HG03097 (cell line): Measurements from ENCODE around the gene RASA3.

Experiments used
- ATAC-seq: cut with Tn5 transposase; IDR thresholded peaks from one replicate; pipeline ENCODE4 v1.9.1; 2021; ENCODE audit not compliant: unreplicated experiment, low FRiP score

The RASA3 gene

DNA sequence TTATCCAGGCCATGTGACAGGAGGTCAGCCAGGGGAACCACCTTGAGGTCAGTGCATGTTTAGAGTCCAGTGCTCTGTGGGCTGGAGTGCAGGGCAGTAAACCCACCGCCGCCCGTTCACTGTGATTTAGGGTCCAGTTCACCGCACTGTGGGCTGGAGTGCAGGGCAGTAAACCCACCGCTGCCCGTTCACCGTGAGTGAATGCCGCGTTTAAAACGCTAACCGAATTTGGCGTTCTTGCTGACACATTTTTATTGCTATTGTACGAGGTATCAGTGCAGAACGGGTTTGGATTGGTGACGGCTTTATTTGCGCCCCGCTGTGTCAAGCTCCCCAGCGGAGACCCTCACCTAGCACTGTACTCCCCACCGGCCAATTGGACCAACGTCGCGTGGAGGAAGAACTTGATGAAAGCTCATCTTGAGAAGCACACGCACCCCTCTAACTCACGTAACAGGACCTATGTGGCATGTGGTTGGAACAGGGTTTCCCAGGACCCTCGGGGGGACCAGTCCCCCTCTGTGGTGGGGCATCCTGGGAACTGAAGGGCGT lies 186.5 kb downstream of the RASA3 start:
- no peak for ATAC-seq

DNA sequence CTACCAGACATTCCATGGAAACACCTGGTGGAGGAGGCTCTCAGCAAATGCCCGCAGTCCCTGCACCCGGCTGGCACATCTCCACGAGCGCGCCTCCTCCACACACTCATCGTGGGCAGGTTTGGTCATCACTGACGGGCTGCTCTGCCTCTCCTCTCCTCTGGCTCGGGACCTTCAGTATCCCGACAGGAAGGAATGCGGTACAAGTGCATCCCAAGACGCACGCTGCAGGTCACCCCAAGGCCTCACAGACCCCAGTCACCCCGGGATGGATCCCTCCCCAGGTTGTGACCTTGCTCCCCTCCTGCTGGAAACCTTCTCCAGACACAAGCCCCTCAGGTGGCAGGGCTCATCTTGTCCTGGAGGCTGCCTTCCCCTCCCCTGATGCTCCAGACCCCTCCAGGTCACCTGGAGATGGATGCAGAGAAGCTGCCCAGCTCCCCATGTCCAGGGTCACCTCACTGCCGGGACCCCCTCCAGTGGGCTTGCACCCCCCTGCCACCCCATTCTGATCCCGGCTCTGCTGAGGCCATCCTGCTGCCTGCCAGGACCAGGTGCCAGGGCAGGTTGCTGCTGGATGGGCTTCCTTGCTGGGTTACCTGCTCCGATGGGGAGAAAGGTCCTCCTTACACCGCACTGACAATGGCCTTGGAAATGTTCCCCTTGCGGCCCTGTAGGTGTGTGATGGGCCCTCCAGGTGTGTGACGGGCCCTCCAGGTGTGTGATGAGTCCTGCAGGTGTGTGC lies 188.4 kb downstream of the RASA3 start:
- no peak for ATAC-seq

DNA sequence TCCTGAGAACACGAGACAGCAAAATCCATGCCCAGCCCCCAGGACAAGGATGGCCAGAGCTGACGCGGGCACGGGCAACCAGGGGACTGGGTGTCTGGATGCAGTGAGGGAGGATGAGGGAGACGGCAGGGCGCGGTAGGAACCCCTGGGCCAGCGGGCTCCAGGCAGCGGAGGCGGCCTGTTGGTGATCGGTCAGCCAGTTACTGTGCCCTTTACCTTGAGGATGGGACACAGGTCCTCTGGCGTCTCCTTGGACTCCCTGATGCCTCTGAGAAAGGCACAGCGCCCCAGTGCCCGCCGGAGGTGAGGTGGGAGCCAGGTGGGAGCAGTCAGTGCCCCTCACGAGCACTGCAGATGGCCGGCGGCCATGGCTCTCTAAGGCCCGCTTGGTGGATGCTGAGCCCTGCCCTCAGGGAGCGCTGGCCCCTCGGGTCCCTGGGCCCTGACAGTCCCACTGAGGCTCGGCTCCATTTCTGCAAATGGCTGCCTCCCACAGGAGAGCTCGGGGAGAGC lies 189.8 kb downstream of the RASA3 start:
- no peak for ATAC-seq

DNA sequence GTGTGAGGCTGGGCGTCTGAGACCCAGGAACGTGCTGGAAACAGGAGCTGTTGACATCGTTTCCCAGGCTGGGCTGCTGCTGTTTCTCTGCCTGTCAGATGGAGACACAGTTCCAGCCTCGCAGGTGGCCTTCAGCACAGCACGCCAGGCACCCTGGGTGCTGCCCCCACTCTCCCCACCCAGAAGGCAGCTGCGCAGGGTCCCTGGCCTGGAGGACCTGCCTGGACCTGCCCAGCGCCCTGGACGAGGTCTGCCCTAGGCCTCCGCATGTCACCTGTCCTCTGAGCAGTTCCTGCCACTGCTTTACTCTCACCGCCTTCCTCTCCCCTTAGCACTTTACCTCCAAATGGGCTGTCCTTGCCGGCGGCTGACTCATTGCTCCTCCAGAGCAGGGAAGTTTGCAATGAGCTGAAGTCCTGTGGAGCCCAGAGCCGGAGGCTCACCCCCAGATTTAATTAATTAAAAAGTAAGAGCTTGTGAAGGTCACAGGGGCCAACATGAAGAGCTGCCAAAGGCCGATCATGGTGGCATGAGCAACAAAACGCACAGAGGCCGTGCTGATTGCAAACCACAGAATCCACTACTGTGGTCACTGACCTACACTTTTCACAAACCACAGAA lies 190.7 kb downstream of the RASA3 start:
- no peak for ATAC-seq

DNA sequence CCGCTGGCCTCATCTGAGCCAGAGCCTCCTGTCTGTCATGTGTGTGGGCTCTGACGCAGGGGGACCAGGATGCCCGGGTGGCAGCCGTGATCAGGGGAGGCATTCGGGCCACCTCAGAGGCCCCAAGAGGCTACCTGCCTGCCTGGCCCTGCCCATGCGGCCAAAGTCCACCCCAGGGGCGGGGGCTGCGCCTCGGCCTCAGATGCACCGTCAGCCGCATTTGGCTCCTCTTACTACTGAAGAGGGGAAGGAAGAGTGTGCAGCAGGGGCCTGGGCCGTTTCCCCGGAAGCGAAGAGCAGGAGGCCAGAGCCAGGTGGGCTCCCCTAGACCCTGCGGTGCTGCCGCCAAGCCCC lies 192.5 kb downstream of the RASA3 start:
- ATAC-seq: no peak

DNA sequence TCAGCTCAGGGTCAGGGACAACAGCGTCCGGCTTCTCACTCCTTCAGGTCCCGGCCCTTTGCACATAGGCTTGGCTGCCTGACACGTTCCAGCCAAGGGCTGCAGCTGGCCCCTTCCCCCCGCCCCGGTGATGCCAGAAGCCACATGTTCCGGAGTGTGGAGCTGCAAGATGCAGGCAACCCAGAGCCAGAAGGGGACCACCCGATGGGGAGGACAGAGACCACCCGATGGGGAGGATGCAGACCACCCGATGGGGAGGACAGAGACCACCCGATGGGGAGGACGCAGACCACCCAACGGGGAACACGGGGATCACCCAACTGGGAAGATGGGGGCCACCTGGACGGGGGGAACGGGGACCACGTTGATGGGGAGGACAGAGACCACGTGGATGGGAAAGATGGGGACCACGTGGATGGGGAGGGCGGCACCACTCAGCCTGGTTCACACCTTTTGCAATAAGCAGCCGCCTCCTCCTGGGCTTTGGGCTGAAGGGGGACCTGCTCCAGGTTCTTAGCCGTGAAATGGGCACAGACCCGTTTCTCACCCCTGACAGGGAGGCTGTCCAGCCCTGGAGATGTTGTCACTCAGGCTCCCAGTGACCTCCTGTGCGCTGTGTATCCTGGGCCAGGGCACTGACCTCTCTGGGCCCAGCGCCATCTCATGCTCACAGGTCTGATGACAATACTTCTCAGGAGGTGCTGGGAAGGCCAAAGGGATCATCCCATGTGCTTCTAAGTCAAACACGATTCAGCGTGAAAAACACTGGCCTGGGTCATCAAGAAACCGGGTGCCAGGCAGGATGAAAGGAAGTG lies 193.1 kb downstream of the RASA3 start:
- ATAC-seq: no peak

DNA sequence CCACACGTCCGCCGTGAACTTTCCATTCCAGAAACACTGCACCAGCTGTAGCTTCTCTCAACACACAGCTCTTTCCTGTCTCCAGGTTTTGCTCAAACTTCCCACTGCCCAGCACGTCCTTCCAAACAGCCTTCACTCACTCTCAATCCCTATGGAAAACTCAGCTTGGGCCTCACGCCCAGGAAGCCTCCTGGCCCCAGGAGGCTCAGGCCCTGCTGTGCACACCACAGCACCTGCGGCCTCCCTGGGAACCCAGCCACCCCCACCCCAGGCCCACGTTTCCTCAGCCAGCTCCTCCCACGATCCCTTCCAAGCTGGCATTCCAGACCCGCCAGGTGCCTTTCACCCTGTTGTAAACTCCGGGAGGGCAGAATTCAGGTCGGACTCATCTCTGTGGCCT lies 193.7 kb downstream of the RASA3 start:
- no peak for ATAC-seq

DNA sequence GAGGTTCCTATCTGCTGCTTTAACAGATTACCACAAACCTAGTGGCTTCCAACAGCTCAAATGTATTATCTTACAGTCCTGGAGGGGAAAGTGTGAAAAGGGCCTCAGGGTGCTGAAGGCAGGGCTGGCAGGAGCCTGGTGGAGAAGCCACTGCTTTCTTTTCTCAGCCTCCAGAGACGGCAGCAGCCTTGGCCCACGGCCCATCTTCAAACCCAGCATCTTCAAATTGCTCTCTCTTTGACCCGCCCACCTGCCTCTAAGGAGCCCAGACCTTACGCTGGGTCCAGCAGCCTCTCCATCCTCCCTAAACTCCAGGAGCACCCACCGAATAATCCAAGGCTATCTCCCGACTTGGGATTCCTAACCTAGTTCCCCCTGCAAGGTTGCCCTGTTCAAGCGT lies 194.2 kb downstream of the RASA3 start:
- ATAC-seq: no peak

DNA sequence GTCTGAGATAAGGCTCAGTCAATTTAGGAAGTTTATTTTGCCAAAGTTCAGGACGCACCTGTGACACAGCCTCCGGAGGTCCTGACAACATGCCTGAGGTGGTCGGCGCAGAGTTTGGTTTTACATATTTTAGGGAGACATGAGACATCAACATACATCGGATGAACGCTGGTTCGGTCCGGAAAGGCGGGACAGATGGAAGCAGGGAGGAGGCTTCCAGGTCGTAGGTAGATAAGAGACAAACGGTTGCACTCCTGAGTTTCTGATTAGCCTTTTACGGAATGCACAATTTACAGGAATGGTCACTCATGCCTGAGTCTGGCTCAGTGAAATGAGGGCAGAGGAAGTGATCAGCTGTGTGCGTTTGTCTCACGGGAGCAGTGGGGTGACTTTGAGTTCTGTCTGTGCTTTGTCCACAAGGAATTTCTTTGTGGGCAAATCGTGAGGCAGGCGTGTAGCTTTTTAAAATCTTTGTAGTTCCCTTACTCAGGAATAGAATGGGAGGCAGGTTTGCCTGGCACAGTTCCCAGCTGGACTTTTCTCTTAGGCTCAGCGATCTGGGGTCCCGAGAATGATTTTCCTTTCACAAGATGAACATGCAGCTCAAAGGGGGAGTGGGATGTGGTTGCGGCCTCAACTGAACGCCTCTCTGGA lies 194.8 kb downstream of the RASA3 start:
- ATAC-seq: no peak

DNA sequence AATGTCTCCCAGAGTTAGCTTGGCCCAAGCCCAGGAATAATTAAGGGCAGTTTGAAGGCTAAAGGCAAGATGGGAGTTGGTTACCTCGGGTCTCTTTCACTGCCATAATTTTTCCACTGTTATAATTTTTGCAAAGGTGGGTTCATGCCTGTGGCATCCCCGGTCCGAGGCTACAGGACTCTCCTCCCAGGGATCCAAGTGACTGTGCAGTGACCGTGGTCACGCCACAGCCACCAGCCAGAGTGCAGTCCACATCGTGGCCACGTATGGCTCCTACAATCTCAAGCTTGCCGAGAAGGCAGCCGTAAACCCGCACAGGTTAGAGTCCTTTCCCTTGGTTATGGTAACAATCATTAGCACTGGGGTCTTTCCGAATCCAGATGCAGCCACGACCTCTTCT lies 195.3 kb downstream of the RASA3 start:
- no peak for ATAC-seq

DNA sequence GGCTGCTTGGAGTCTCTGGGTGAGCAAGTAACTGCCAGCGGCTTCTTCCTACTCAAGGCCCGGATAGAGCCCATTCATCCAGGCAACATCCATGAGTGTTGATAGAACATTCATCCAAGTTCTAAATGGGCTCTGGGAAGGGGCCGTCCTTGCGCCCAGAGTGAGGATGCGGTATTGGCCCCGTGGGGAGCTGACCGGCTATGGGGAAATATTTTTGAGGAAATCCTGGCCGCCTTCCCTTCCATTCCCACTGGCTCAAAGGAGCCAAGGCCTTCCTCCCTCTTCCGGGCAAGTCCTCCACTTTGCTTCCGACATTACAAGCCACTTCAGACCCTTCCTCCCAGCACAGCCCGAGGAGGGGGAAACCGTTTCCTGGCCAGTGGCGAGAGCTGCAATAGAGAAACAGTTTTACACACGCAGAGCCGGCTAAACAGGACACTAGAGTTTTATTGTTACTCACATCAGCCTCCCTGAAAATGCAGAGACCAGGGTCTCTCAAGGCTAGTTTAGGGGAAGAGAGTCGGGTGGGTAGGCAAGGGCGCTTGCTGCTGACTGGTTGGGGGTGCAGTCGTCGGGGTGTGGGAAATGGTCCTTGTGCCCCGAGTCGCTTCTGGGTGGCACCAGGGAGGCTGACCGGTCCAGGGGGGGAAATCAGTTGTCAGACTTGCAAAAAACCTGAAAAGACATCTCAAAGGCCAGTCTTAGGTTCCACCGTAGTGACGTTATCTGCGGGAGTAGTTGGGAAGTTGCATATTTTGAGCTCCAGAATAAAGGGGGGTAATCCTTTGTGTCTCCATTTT lies 196.1 kb downstream of the RASA3 start:
- no peak for ATAC-seq

DNA sequence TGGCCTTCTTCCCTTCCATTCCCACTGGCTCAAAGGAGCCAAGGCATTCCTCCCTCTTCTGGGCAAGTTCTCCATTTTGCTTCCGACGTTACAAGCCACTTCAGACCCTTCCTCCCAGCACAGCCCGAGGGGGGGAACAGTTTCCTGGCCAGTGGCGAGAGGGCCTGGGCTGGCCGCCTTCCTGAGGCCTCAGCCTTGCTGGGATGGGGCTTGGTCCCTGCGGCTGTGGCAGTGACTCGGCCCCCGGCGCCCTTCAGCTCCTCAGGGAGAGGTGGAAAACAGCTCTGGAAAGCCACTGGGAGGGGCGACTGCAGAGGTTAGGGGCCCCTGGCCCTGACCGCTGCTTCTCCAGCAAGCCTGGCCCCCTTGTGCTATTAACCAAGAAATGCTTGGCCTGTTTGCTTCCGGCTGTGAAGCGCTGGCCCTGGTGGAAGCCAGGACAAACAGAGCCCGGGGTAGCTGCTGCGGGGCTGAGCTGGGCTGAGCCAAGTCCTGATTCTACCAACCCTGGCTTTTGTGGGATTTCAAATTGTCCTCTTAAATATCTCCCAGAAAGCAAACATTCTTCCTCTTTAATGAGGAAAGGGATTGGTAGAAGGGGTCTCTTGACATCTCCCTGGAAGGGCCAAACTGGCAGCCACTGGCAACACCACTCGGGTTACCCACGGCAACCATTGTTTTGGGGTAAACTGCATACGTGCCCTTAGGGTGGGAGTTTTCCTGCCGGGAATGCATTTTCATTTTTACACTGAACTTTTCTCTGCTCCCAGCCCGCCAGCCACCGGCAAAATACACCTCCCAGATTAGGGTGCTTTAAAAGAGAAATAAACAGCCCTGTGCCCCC lies 197.2 kb downstream of the RASA3 start:
- ATAC-seq: no peak

DNA sequence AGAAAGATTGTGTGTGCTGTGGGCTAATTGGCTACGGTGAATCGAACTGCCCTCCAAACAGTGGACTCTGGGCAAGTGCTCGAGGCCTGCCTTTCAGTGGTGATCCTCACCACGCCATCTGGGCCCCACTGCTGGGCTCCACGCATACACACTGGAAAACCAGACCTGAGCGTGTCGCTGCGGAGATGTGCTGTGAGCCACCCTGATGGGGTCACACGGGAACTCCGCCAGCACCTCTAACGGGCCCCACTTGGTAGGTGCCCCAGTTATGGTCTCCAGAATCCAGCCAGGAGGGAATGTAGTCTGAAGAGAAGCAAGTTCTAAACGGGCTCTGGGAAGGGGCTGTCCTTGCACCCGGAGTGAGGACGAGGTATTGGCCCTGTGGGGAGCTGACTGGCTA lies 197.8 kb downstream of the RASA3 start:
- ATAC-seq: no peak

DNA sequence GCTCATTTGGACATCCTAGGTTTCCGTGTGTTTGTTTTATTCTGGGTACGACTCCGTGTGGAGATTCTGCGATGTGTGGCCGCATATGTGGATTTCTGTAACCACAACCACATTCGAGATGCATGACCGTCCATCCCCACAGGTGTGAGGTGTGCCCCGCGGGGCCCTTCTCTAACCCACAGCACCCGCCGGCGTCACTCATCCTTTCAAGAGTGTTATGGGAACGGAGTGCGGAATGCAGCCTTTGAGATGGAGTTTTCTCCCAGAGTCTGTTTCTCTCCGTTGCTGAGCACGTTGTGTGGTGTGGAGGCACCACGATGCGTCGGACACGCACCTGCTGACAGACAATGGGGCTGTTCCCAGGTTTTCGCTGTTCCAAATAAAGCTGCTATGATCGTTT lies 198.5 kb downstream of the RASA3 start:
- no peak for ATAC-seq

DNA sequence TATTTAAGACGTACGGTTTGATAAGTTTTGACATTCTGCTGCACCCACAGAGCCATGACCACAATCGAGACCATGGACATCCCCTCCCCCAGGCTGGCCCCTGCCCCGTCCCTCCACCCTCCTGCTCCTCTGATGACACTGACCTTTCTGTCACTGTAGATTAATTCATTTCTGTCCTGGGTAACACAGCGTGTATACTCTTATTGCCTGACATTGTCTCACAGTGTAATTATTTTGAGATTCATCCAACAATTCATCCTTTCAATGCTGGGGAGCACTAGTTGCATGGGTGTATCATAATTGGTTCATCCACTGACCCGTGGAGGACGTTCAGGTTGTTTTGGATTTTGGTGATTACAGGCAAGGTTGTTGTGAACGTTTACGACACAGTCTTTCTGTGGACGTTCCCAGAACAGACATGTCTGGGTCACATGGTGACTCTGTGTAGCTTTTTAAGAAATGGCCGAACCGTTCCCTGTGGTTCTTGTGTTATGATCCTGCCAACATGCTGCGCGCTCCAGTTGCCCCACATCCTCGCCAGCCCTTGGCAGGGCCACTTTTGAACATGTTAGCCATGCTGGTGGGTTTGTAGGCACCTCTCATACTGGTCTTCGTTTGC lies 200.5 kb downstream of the RASA3 start:
- no peak for ATAC-seq

DNA sequence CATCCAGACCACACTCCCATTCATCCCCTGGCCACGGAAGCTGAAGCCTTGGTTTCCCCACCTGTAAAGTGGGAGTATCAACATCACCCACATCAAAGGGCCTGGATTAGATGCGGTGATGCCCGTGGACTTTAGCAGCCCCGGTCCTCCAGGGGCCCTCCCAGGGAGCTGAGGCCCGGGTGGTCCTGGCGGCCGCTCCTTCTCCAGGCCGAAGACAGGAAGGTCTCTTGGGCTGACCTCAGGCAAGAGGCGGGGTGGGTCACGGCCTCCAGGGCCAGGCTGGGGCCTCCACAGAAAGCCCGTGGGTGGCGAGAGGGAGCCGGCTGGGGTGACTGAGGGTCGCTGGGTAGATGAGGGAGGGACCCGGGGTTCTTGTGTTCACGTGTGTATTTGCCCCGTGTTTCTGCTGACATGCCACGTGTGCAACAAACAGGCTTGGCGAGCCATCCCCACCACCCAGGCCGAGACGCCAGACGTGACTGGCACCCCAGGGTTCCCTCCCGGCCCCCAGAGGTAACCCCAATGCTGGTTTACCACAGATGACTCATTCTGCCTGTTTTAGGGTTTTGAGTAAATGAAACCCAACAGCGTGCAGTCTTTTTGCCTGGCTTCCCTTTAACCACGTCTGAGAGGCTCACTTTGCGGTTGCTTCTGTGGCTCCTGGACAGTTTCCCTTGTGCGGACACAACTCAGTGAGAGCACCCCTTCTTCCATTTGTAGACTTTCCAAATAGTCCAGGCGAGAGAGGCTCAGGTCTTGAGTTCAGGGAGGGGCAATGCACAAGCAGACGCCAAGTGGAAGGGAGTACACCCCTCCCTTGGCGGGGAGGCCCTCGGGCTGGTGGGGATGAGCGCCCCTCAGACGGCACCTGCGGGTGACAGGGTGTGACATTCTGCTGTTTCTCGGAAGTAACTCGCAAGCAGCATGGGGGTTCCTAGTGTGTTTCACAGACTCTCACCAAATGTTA lies 201.5 kb downstream of the RASA3 start:
- ATAC-seq: no peak
